8988T (cell line): ENCODE measurements around the gene TMC3.

Source experiments
- DNase-seq: peaks from one replicate; pipeline ENCODE4 v3.0.0; 2011

TMC3 gene

DNA sequence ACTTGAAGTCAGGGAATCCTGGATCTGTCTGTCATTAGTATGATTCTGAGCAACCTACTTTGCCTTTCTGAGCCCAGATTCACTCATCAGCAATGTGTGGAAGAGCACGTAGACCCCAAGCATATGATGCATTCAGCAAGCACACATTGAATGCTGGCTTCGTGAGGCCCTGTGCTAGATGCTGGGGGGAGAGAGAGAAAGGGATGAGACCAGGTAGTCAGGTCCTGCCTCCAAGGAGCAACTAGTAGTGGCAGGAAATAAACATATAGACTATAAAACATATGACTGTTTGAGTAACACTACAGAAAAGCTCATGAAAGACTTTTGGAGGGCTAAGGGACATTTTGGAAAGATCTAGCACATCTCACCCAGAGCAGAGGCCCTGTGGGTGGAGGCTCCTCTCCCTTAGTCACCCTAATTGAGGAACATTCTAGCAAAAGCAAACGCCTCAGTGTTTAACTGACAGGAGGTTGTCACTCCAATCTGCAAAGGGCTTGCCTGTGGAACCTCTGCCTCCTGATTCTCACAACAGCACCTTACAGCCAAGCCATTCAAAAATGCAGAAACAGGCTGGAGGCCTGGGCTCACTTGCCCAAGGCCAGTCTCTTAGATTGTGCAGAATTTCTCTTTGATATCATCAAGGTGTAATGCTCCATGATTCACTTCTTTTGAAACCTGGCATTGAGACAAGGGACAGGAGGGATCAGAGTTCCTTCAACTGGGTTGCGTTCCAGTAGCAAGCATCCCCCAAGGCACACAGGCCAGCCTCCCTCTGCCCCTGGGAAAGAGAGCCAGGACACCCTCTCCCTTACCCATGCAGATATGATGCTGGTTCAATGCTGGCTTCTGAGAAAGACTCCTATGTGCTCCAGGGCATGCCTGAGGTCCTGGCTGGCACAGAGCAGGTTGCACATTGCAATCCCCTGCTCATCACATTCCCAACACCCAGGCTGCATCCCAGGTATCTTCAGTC, 76.1 kb downstream of the TMC3 start:
- DNase-seq = no peak

DNA sequence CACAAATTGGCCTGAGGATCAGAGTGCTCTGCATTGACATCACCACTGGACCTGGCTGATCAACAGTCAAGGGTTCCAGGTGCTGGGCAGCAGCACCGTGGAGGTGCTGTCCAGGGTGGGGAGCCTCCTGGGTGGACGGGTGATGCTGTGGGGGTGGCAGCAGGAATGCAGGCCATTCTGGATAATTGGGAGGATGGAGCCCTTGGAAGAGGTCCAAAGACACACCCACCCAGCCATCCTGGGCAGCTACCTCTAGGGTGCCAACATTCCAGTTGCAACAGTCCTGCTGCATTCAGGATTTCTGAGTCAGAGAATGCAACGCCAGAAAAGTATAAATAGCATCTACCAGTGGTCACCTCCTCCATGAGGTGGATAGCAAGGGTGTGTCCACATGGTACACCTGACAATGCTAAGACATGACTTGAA, 76.9 kb downstream of the TMC3 start:
- no peak for DNase-seq

DNA sequence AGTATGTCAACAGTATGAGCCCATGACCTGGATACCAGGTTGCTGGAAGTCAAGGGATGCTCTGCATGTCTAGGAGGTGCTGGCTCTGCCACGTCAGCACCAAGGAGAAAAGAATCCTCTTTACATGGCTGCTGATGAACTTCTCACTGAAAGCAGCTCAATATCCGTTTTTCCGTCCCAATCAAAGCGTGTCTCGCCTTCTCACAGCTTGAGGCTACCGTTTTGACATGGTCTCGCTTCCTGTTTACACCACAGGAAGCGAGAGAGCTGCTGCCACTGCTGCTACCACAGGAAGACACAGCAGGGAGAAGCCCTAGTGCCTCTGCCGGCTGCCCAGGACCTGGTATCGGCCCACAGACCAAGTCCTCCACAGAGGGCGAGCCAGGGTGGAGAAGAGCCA, 77.3 kb downstream of the TMC3 start:
- DNase-seq = no peak

DNA sequence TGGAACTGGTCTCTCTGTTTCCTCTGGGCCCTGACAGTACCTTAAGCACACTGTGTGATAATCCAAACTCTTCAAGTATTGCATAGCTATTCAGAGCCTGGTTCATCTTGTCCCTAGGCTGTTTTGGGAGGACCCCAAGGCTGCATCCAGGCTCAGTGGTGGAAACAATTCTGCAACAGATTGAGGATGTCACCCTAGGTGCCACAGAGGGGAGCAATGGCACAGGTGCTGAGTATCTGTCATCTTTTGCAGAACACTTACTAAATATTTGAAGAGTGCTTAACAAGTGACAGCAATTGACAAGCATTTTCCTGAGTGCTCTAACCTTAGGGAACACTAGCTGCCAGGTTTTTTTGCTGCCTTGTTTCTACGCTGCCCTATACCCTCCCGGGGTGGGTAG, 77.8 kb downstream of the TMC3 start:
- no peak for DNase-seq

DNA sequence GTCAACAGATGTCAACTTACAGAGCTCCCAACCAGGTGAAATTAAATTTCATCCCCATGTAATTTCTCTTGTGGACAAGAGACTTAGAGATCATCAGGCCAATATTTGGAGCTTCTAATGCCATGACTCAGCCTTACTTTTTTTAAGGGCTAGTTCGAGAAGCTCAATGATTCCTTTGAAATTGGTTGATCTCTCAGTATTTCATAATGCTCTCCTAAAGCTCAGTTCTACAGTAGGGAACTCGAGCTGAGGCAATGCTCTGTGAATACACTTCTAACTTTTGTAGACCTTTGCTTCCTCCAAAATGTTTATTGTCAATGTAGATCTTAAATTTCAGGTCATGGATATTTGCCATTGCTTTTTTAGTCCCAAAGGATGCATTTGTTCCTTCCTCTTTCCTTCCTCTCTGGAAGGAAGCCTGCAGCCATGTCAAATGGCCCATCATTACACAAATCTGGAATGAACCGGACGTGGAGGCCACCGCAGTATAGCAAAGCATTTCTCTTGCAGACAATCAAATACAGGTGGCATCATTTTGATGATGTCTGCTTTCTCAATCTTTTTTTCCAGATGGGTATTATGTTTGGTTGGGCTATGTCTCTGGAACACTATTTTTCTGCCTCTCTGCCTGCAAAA, 78.4 kb downstream of the TMC3 start:
- no peak for DNase-seq

DNA sequence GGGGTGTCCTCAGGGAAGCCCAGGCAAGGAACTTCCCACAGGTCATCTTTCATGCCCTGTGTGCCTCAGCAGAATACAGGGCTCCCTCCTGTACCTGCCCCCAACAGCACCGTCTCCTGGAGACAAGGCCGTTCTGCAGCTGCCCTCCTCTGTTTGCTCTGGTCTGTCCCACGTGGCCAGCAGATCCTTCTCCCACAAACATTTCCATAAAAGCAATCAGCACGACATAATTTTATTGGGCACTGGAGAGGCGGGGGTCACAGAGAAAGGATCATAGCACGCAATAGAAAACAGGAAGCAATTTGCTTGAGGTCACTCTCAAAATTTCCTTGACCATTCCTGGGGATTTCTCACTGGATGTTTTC, 79.5 kb downstream of the TMC3 start:
- DNase-seq = no peak

DNA sequence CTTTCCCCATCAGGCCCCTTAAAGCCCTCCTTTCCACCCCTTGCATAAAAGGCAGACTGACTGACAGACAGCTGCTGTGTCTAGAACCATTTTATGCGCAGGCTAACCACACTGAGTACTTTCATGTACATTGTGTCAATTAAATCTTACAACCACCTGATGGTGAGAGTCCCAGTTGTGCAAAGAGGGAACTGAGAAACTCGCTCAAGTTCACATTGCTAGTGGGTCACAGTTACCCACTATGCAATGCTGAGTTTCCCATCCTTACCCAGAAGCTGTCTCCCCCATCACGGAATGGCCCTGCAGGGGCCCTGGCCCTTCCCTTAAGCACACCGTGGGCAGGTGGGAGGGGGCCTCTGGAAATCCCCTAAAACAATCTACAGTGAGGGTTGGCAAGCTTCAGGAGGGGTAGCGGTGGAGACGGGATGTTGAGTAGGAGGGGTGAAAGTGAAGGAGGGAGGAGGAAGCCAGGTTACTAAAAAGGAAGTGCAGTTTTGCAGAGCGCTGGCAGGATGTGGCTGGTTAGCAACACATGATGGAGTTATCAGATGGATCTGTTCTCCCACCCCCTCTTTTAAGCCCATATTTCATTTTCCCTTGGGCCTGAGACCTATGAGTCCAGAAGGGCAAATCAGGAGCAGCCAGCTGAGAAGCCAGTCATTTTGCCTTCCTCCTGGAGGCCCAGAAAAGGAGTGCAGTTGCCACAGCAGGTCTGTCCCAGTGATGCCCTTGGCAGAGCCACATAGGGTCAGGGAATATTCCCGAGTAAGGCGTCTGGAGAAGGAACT, 80.1 kb downstream of the TMC3 start:
- DNase-seq = no peak

DNA sequence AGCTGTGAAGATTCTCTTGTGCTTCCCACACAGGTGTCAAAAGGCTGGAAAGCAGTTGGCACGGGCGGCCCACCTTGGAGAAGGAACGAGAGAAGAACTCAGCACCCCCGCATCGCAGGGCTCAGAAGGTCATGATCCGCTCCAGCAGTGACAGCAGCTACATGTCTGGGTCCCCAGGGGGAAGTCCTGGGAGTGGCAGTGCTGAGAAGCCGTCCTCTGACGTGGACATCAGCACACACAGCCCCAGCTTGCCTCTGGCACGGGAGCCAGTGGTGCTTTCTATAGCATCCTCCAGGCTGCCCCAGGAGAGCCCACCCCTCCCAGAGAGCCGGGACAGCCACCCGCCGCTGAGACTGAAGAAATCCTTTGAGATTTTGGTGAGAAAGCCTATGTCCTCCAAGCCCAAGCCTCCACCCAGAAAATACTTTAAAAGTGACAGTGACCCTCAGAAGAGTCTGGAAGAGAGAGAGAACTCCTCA, 81.5 kb downstream of the TMC3 start:
- DNase-seq = no peak

DNA sequence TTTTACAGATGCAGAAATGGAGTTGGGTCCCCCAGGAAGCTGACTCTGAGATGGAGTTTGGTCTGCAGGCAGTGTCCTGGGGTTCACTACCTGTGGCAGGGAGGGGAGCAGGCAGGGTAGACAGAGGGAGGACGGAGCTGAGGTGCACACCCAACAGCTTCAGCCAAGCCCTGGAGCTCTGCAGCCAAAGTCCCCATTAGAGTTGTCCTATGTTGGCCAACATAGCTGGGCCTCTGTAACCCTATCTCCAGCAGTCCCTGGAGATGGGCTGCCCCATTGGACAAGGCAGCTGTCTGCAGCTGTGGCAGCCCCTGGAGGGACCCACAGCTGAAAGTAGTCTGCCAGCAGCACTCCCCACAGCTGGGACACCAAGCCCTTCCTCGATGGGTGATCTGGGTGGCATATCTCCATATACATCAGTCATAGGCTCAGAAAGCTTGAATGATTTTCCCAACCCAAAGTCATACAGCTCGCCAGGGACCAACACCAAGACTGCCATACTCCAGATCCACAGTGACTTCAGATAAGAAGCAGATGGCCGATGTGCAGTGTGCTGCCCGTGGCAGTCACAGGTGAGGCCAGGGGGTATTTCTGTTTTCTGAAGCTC, 82.0 kb downstream of the TMC3 start:
- no peak for DNase-seq

DNA sequence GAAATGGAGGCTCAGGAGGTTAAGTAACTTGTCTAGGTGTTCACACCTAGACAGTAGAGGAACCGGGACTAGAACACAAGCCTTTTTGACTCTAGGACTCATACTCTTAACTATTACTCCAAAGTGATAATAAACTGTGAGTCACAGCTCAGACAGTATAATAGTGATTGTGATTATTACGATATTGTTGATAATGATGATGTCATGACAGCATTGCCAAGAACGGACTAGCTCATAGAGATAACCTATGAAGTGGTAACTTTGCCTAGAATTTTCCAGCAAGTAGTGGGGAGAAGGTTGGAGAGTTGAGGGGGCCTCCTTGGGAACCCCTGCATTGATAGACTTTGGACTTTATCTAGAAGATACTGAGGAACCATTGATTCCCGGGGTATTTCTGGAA, 84.1 kb downstream of the TMC3 start:
- DNase-seq = no peak

DNA sequence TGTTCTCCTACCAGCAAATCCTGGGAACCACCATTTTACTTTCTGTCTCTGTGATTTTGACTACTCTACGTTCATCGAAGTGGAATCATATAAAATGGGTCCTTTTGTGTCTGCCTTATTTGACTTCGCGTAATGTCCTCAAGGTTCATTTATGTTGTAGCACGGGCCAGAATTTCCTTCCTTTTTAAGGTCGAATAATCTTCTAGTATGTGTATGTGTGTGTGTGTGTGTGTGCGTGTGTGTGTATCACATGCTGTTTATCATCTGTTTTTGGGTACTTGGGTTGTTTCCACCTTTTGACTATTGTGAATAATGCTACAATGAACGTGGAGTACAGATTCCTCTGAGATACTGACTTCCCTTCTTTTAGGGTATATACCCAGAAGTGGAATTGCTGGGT, 85.4 kb downstream of the TMC3 start:
- DNase-seq = no peak

DNA sequence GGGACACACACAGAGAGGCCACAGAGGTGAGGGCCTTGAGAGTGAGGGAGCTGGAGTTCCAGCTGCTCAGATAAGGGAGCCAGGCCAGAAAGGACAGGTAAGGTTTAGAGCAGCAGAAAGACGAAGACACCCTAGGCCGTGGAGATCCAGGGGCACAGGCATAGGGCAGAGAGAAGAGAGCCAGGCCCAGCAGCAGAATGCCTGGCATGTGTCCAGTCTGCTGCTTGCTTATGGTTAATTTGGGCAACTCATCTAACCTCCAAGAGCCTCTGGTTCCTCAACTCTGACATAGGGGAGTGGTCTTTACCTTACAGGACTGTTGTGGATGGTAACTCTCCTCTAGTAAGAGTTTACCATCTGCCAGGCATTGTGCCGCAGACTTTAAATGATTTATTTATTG, 86.0 kb downstream of the TMC3 start:
- no peak for DNase-seq

DNA sequence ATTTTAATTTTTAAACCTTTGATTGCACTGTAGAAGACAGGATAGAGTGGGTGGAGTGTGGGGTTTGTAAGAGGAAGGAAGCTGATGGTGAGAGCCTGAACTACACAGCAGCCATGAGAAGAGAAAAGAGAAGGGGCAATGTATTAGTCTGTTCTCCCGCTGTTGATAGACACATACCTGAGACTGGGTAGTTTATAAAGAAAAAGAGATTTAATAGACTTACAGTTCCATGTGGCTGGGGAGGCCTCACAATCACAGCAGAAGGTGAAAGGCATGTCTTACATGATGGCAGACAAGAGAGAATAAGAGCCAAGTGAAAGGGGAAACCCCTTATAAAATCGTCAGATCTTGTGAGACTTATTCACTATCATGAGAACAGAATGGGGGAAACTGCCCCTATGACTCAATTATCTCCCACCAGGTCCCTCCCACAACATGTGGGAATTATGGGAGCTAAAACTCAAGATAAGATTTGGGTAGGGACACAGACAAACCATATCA, 87.3 kb downstream of the TMC3 start:
- no peak for DNase-seq

DNA sequence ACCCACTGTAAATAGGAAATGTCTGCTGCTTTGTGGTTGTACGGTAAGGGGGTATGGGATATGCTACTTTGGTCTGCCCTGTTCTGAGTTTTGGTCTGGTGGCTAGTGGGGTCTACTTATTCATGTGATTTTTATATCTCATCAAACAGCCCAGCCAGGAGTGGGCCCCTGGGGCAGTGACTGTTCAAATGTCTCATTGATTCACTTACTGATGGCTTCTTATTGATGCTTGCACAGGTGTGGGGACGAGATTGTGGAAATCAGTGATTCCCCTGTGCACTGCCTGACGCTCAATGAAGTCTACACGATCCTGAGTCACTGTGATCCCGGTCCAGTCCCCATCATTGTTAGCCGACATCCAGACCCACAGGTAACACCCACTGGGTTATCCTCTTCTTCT, 88.6 kb downstream of the TMC3 start:
- no peak for DNase-seq

DNA sequence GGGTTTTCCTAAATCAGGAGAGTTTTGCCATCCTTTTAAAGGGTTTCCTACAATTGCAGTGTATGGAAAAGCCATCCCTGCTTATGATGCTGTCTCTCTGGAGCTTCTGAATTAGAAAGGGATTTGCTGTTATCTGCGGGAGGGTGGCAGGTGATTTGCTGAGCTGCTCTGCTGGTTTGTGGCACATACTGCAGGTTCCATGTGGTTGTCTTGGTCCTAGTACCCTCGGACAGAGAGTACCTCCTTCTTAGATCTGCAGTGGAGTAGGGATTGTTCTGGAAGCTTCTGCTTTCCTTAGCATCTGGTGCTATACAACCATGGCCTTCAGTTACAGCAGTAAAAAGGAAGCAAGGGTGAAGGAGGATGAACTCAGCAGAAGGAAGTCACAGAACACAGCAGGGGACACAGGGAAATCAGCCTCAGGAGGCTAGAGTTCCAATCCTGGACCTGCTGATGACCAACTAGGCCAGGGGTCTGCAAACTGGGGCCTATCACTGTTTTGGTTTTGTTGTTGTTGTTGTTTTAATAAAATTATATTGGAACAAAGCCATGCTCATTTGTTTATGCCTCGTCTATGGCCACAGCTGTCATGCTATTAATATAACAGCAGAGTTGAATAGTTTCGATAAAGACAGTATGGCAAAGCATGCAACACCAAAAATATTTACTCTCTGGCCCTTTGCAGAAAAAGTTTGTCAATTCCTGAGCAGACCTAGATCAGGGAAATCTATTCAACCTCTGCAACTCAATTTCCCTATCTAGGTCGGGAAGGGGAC, 89.6 kb downstream of the TMC3 start:
- no peak for DNase-seq

DNA sequence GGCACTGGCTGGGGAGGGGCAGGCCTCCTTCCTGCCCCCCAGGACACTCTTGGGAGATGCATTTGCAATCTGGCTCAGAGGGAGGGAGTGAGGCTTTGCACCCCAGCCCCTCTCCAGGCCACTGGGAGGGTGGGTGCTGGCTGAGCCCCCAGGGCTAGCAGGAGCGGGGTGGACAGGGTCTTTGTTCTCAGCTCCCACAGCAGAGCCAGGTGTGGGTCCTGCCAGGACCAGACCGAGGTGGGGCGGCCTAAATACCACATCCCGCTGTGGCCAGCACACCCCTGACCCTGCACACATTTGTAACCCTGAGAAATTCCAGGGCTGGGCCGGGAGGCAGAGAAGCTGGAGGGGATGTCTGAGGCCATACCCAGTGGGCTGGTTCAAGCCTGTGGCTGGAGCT, 91.1 kb downstream of the TMC3 start:
- DNase-seq = no peak

DNA sequence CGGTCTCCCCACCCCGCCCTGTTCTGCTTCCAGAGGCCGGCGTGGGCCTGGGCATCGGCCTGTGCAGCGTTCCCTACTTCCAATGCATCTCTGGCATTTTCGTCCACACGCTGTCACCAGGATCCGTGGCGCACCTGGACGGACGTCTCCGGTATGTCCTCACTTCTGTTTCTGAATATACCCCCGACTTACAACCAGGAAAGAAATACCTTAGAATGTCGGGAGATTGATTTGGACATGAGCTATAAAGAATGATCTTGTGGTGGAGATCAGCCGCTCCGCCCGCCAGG, 91.5 kb downstream of the TMC3 start:
- DNase-seq = no peak

DNA sequence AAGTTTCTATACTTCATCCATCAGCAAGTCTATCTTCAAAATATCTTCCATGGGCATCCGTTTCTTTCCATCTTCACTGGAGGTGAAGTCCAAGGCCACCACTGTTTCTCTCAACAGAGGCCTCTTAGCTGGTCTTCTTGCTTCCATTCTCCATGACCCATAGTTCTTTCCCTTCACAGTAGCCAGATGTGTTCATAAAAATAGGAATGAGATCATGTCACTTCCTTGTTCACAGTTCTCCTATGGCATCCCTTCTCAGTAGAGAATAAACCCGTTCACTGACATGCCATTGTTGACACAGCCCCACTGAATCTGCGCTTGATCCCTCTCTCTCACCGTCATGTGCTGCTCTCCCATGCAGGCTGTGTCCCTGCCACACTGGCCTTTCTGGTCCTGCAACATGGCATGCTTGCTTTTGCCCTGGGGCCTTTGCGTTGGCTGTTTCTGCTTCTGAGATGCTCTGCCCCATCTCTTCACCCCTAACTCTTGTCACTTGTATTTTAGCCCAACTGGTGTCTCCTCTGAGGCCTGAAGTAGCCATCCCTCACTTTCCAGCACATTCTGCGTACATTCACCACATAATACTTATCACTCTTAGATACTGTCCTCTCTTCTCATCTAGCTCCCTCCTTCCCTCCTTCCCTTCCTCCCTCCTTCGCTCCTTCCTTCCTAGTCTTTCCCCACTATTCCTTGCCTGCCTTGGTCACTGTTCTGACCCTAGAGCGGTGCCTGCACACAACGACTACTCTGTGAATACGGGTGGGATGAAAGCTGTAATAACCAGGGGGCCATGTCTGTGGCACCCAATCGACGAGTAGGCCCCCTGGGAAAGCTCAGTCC, 92.0 kb downstream of the TMC3 start:
- DNase-seq = no peak

DNA sequence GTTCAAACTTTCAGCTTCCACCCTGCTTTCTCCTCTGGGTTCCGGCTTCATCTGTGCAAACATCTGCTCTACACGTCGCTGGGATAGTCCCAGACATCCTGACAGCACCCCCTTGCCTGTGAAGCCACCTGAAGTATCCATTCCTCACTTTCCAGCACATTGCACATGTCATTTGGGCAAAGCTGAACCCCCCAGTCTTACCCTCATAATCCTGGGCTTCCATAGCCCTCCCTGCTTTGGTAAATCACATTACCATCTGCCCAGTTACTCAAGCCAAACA, 92.6 kb downstream of the TMC3 start:
- DNase-seq = no peak
